PC-3 (cell line): ENCODE data around the gene COMMD6. TPM values are rescaled to one million over a fixed set of nuclear protein-coding genes. Genes with fewer than 3 reads are reported as not detected.

Experiments
- ATAC-seq: fragments of 200-7000 bp; cut with Tn5 transposase; 2 replicates; pipeline ENCODE4 v1.9.1; 2020; ENCODE audit warnings: mild to moderate bottlenecking, moderate library complexity
- BruUV-seq: library from RNA; stranded (reverse); fragments of 400-500 nt; replicated peaks from 2 replicates; lab custom pipeline; 2021; lab: Mats Ljungman, UMichigan
- CTCF ChIA-PET: fragments of 300-600 bp; sonication (Branson Sonifier 250); formaldehyde crosslinking; loops from one replicate; lab custom pipeline; 2022; ENCODE audit warnings: antibody characterized with exemption; lab: Charles Lee
- POLR2A ChIA-PET: fragments of 300-600 bp; sonication (Branson Sonifier 250); formaldehyde crosslinking; loops from one replicate; lab custom pipeline; 2022; ENCODE audit warnings: antibody characterized with exemption; ENCODE audit not compliant: unreplicated experiment; lab: Charles Lee
- DNase-seq: peaks from one replicate; pipeline ENCODE4 v3.0.0-alpha.2; 2015
- H2AFZ ChIP-seq: fragments of 300-600 bp; sonication (generic); 2 replicates; pipeline ENCODE4 v1.6.0; 2016; ENCODE audit warnings: antibody characterized with exemption, low read length
- H3F3A ChIP-seq: fragments of 300-600 bp; sonication (generic); one replicate; pipeline ENCODE4 v1.6.0; 2017; ENCODE audit warnings: antibody characterized with exemption, low read length, control low read depth, mild to moderate bottlenecking; ENCODE audit not compliant: unreplicated experiment
- H3K27ac ChIP-seq: fragments of 300-600 bp; sonication (generic); 2 replicates; pipeline ENCODE4 v1.5.1; 2016; ENCODE audit warnings: mild to moderate bottlenecking, low read length
- H3K27me3 ChIP-seq: fragments of 300-600 bp; sonication (generic); 2 replicates; pipeline ENCODE4 v1.6.1; 2016; ENCODE audit warnings: low read length, mixed read lengths
- H3K36me3 ChIP-seq: fragments of 300-600 bp; sonication (generic); 2 replicates; pipeline ENCODE4 v1.6.1; 2016; ENCODE audit warnings: low read depth, mixed run types, low read length, mixed read lengths
- H3K4me1 ChIP-seq: fragments of 300-600 bp; sonication (generic); 2 replicates; pipeline ENCODE4 v1.5.1; 2016; ENCODE audit warnings: low read length; ENCODE audit not compliant: insufficient read depth
- H3K4me2 ChIP-seq: fragments of 300-600 bp; sonication (generic); 2 replicates; pipeline ENCODE4 v1.6.0; 2016; ENCODE audit warnings: low read length
- H3K4me3 ChIP-seq: fragments of 300-600 bp; sonication (generic); 2 replicates; pipeline ENCODE4 v1.5.1; 2016; ENCODE audit warnings: mild to moderate bottlenecking, low read length, mixed read lengths
- H3K79me2 ChIP-seq: fragments of 300-600 bp; sonication (generic); 2 replicates; pipeline ENCODE4 v1.6.1; 2017; ENCODE audit warnings: low read length, mixed read lengths
- H3K9ac ChIP-seq: fragments of 300-600 bp; sonication (generic); 2 replicates; pipeline ENCODE4 v1.6.0; 2016; ENCODE audit warnings: mild to moderate bottlenecking, low read length
- H3K9me2 ChIP-seq: fragments of 300-600 bp; sonication (generic); replicated peaks from 2 replicates; pipeline ENCODE4 v1.6.1; 2016; ENCODE audit warnings: mixed run types, low read length, mixed read lengths
- H3K9me3 ChIP-seq: fragments of 300-600 bp; sonication (generic); 2 replicates; pipeline ENCODE4 v1.6.1; 2016; ENCODE audit warnings: low read length, mixed read lengths
- H4K20me1 ChIP-seq: fragments of 300-600 bp; sonication (generic); 2 replicates; pipeline ENCODE4 v1.6.1; 2016; ENCODE audit warnings: low read length, mixed read lengths
- EZH2 ChIP-seq: fragments of 300-600 bp; sonication (generic); IDR thresholded peaks from one replicate; pipeline ENCODE4 v1.6.1; 2017; ENCODE audit warnings: antibody characterized with exemption, mild to moderate bottlenecking, low read length; ENCODE audit not compliant: unreplicated experiment
- EZH2phosphoT487 ChIP-seq: fragments of 300-600 bp; sonication (generic); IDR thresholded peaks from 2 replicates; pipeline ENCODE4 v1.6.1; 2018; ENCODE audit warnings: mild to moderate bottlenecking, antibody characterized with exemption, low read length, borderline replicate concordance
- intact Hi-C: fragments of 100-400 bp; cut with micrococcal nuclease; formaldehyde crosslinking; loops from 2 replicates; pipeline ENCODE4 v1.9.0; 2023
- total RNA-seq: library from RNA; depleted of rRNA; stranded (reverse); fragments of >200 nt; gene quantifications from 2 replicates; pipeline ENCODE4 v1.2.3, GENCODE V29; 2014
- TF ChIP-seq, protein P1 (sequence below): fragments of 300-600 bp; sonication (generic); conservative IDR thresholded peaks from 2 replicates; pipeline ENCODE4 v1.5.1; 2017; ENCODE audit warnings: antibody characterized with exemption, low read depth, mild to moderate bottlenecking, low read length

COMMD6 gene
- total RNA-seq, 1 experiment from 2014 or later = 46.7 TPM

- peak overlapping the region; percentile 56; the same call in 1 of the 2 replicates for H3K4me2 ChIP-seq
- H2AFZ ChIP-seq = peak overlapping the region; percentile 35
- H3K9me3 ChIP-seq = no peaks in the 10 kb centered on the region
- peak overlapping the region; percentile 69 for H3K27ac ChIP-seq
- TF ChIP-seq EZH2phosphoT487 (no peak), EZH2 (no peak)
- TF ChIP-seq, protein P1, sequence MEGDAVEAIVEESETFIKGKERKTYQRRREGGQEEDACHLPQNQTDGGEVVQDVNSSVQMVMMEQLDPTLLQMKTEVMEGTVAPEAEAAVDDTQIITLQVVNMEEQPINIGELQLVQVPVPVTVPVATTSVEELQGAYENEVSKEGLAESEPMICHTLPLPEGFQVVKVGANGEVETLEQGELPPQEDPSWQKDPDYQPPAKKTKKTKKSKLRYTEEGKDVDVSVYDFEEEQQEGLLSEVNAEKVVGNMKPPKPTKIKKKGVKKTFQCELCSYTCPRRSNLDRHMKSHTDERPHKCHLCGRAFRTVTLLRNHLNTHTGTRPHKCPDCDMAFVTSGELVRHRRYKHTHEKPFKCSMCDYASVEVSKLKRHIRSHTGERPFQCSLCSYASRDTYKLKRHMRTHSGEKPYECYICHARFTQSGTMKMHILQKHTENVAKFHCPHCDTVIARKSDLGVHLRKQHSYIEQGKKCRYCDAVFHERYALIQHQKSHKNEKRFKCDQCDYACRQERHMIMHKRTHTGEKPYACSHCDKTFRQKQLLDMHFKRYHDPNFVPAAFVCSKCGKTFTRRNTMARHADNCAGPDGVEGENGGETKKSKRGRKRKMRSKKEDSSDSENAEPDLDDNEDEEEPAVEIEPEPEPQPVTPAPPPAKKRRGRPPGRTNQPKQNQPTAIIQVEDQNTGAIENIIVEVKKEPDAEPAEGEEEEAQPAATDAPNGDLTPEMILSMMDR = no peak
- no peaks in the 10 kb centered on the region for H3F3A ChIP-seq
- ChIA-PET POLR2A (interaction anchor here (0.6 kb wide), 1 partner anchor 277 kb away, joined by 12 read pairs; no protein-coding TSS in a partner anchor), CTCF (no interaction called here)
- no peak overlapping the region for H3K4me3 ChIP-seq
- intact Hi-C loops = no loop called here
- H3K9ac ChIP-seq = peak overlapping the region; percentile 21; the same call in 1 of the 2 replicates
- H3K4me1 ChIP-seq = peaks cover 35% of the 10 kb centered on the region
- BruUV-seq = no TSS peak
- no peak for ATAC-seq
- no peaks in the 10 kb centered on the region for H3K27me3 ChIP-seq
- no peaks in the 10 kb centered on the region; the same call in 1 of the 2 replicates for H3K79me2 ChIP-seq
- no peaks in the 10 kb centered on the region for H3K36me3 ChIP-seq
- DNase-seq = peak; percentile 48
- H3K9me2 ChIP-seq = no peaks in the 10 kb centered on the region
- H4K20me1 ChIP-seq = no peaks in the 10 kb centered on the region
Observed at GRCh38 chr13:75485286-75486062, 52.2 kb downstream of the COMMD6 start.

DNA sequence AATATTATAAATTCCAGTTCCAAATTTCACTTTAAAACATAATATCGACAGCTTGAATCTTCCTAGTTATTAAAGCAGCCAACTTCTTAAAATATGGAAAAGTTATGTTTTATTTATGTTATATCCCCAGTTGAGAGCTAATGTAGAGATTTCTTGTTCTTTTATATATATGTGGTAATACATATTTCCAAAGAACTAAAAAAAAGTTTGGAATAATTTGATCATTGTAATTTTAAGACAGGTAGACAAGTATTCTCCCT, 54.9 kb downstream of the COMMD6 start:
- peaks cover 10% of the 10 kb centered on the region; the same call in 1 of the 2 replicates for H4K20me1 ChIP-seq
- intact Hi-C loops = loop anchor here (1.0 to 2.0 kb wide), 3 partner anchors 66 to 110 kb away; partner anchors contain the start of gene UCHL3
- no peaks in the 10 kb centered on the region for H3K27me3 ChIP-seq
- H3F3A ChIP-seq = no peaks in the 10 kb centered on the region
- H3K4me1 ChIP-seq = peaks cover 44% of the 10 kb centered on the region
- TF ChIP-seq, protein P1 = no peak
- TF ChIP-seq EZH2 = no peak
- TF ChIP-seq EZH2phosphoT487 = no peak
- ChIA-PET POLR2A (interaction anchor here (0.6 kb wide), 3 partner anchors 50 to 565 kb away, joined by 3 to 5 read pairs (median 4); no protein-coding TSS in a partner anchor), CTCF (interaction anchor here (0.5 to 1.4 kb wide), 6 partner anchors 55 to 917 kb away, joined by 3 to 5 read pairs (median 3); no protein-coding TSS in a partner anchor)
- H3K36me3 ChIP-seq = no peaks in the 10 kb centered on the region
- DNase-seq (no peak), ATAC-seq (no peak)
- no TSS peak for BruUV-seq
- H3K4me3 ChIP-seq = peak overlapping the region; percentile 77
- H3K27ac ChIP-seq = peak overlapping the region; percentile 78
- H3K4me2 ChIP-seq = peak overlapping the region; percentile 93
- H2AFZ ChIP-seq = peak overlapping the region; percentile 83
- no peaks in the 10 kb centered on the region for H3K9me2 ChIP-seq
- H3K9me3 ChIP-seq = no peaks in the 10 kb centered on the region
- H3K9ac ChIP-seq = peak overlapping the region; percentile 83
- peaks cover 26% of the 10 kb centered on the region for H3K79me2 ChIP-seq
